Activated CD4-positive, alpha-beta T cell treated with anti-CD3 and anti-CD28 coated beads, Interleukin-2, amount 10 ng/mL, durations not matched to agents 7 days and 5 days (primary cell): ENCODE data around the gene CFP. TPM values are rescaled to one million over a fixed set of nuclear protein-coding genes. Genes with fewer than 3 reads are reported as not detected.

Source experiments
- CTCF ChIA-PET: fragments of 350-600 bp; sonication (Branson Sonifier 250); formaldehyde crosslinking; loops from one replicate; lab custom pipeline; 2021; ENCODE audit warnings: antibody characterized with exemption; lab: Charles Lee
- POLR2A ChIA-PET: fragments of 350-600 bp; sonication (Branson Sonifier 250); formaldehyde crosslinking; loops from one replicate; lab custom pipeline; 2021; ENCODE audit warnings: antibody characterized with exemption; lab: Charles Lee
- DNase-seq: peaks from one replicate; pipeline ENCODE4 v3.0.0-alpha.2; 2020
- H3K27ac Mint-ChIP-seq: one replicate; pipeline ENCODE4 v1.8.0; 2021; ENCODE audit warnings: mild to moderate bottlenecking, moderate library complexity, mixed read lengths
- H3K27me3 Mint-ChIP-seq: one replicate; pipeline ENCODE4 v1.8.0; 2021; ENCODE audit warnings: mixed read lengths
- H3K36me3 Mint-ChIP-seq: one replicate; pipeline ENCODE4 v1.8.0; 2021; ENCODE audit warnings: low read depth, mixed read lengths
- H3K4me1 Mint-ChIP-seq: one replicate; pipeline ENCODE4 v1.8.0; 2021; ENCODE audit warnings: mixed read lengths
- H3K4me3 Mint-ChIP-seq: one replicate; pipeline ENCODE4 v1.8.0; 2021; ENCODE audit warnings: mild to moderate bottlenecking, moderate library complexity, mixed read lengths
- H3K9me3 Mint-ChIP-seq: one replicate; pipeline ENCODE4 v1.8.0; 2021; ENCODE audit warnings: mixed read lengths
- microRNA-seq: library from miRNA; unstranded; fragments of <30 nt; microRNA quantifications from one replicate; pipeline ENCODE4 v1.2.0, GENCODE V29; 2021; ENCODE audit warnings: borderline microRNAs expressed, borderline replicate concordance
- total RNA-seq, 2 experiments: library from RNA; stranded (reverse); gene quantifications; one replicate each; pipeline ENCODE4 v1.2.3, GENCODE V29; 2021

CFP gene
- total RNA-seq, 2 experiments from 2014 or later: 25.9 to 45.1 TPM

DNA sequence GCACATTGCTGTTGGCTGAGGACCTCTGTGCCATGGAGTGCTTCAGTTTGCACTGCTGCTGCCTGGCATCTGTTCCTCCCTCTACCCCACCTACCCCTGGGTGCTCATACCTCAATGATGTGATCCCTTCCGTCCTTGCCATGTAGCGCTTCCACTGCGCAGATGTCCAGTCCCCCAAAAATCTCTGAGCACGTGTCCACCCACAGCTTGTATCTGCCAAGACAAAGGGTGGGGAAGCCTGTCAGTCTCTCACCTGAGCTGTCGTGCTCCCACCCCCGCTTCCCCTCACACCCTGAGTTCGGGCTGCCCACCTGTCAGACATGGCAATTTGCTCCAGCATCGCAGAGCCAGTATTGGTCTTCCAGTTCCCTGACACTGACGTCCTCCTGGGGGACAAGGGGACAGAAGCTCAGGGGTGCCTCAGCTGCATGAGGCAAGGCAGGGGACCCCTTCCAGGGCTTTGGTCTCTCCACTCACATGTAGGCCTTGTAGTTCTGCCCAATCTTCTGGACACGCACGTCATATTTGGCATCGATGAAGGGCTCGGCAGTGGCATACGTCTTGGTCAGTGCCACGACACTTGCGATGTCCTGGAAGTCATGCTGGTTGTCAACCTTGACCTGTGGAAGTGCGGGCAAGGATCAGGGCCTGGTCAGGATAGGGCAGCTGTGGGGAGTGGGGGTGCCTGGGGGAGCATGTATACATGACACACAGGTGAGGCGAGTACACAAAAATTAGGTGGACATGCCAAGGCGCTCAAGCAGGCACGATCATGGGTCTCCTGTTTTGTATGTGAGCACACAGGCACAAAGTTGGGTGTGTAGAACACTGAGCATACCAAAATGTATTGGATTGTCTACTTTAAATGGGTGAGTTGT is 53.5 kb downstream of the CFP start:
- no peak for DNase-seq
- no peaks in the 10 kb centered on the region for H3K27me3 Mint-ChIP-seq
- H3K36me3 Mint-ChIP-seq: peaks cover 12% of the 10 kb centered on the region
- no peak overlapping the region for H3K27ac Mint-ChIP-seq
- no peak overlapping the region for H3K4me3 Mint-ChIP-seq
- peaks cover 30% of the 10 kb centered on the region for H3K4me1 Mint-ChIP-seq
- ChIA-PET POLR2A (no interaction called here), CTCF (interaction anchor here (0.6 kb wide), 1 partner anchor 718 kb away, joined by 3 read pairs; no protein-coding TSS in a partner anchor)
- H3K9me3 Mint-ChIP-seq: no peaks in the 10 kb centered on the region

DNA sequence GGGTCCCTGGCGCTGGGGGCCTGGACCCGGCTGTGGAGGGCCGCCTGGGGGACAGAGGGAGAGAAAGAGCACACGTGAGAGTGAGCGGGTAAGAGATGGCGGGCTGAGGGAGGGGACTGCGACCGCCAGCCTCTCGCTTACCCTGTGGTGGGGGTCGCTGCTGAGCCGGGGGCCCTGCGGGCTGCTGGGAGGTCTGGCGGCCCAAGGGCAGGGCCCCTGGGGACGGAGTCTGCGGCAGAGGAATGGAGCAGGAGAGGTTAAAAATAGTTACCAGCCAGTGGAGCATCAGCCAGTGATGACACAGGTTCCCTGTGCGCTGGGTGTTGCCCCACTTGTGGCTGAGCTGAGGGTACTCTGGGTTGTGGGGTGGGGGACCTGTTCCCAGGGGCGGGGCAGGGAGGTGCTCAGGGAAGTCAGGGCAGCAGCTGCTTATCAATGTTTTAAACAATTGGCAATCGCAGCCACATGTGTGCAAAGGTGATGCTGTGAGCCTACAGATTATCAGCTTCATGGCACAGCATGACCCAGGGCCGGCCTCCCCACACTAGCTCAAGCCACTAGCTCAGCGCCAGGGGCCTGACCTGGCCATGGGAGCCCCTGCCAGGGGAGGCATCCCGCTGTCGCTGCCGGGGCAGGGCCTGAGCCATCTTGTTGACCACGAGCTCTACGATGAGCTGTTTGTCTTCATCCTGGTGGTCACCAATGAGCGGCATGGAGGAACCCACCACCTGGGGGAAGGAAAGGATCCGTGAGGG is 55.0 kb downstream of the CFP start:
- no peak overlapping the region for H3K4me3 Mint-ChIP-seq
- ChIA-PET CTCF (no interaction called here), POLR2A (no interaction called here)
- DNase-seq: no peak
- H3K9me3 Mint-ChIP-seq: no peaks in the 10 kb centered on the region
- peaks cover 29% of the 10 kb centered on the region for H3K4me1 Mint-ChIP-seq
- no peaks in the 10 kb centered on the region for H3K27me3 Mint-ChIP-seq
- H3K36me3 Mint-ChIP-seq: peaks cover 24% of the 10 kb centered on the region
- H3K27ac Mint-ChIP-seq: peak overlapping the region; percentile 31

DNA sequence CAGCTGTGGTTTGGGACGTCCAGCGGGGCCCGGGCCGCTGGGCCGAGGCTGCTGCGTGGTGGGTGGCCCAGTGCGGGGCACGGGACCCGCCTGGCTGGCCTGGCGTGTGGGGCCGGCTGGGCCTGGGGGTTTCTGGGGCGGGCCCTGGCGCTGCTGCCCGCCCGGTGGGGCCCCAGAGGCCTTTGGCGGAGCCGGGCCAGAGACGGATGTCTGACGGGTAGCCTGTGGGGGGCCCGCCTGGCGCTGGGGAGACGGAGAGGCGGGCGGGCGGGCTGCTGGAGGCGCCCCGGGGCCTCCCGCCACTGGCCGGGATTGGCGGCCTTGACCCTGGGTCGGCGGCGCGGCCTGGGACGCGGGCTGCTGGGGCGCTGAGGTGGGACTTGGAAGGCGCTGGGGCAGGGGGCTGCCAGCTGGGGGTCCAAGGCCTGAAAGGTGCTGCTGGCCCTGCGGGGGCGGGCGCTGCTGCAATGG is 55.6 kb downstream of the CFP start:
- POLR2A ChIA-PET: no interaction called here
- no peaks in the 10 kb centered on the region for H3K27me3 Mint-ChIP-seq
- no peaks in the 10 kb centered on the region for H3K9me3 Mint-ChIP-seq
- peaks cover 30% of the 10 kb centered on the region for H3K36me3 Mint-ChIP-seq
- no peak overlapping the region for H3K27ac Mint-ChIP-seq
- no peak overlapping the region for H3K4me3 Mint-ChIP-seq
- CTCF ChIA-PET: no interaction called here
- peaks cover 24% of the 10 kb centered on the region for H3K4me1 Mint-ChIP-seq
- no peak for DNase-seq

DNA sequence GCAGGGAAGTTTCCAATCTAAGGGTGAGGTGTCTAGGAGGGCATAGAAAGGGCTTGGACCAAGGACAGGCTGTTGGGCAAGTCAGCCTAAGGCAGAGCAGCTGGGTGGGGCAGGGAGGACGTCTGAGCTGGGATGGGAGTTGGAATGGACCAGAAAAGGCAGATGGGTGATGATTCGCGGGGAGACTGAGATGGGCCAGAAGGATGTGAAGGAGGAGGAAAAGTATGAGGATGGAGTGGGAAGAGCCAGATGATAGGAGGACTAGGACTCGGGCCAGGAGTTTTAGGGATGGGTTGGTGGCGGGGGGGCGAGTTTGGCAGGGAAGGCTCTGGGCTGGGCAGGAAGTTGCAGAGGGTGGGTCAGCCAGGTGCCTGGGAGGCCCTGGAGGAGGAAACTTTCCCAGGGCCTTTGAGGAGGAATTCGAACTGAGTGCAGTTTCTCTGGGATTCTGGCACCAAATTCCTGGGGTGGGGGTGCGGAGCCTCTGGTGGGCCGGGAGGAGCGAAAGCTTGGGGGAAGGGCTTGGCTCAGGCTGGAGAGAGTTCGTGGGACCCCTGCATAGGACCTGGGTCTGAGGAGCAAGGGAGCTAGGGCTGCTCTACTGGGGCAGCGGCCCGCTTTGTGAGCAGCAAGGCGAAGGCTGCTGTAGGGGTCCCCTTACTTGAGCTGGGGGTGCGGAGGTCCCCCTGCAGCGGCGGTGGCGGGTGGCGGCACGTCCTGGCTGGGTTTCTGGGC is 56.2 kb downstream of the CFP start:
- no peaks in the 10 kb centered on the region for H3K27me3 Mint-ChIP-seq
- POLR2A ChIA-PET: no interaction called here

More for the DNA sequence above, 56.2 kb downstream of the CFP start:
- CTCF ChIA-PET: no interaction called here
- Mint-ChIP-seq H3K4me3 (peak overlapping the region; percentile 22), H3K36me3 (peaks cover 34% of the 10 kb centered on the region), H3K9me3 (no peaks in the 10 kb centered on the region), H3K27ac (no peak overlapping the region), H3K4me1 (peaks cover 23% of the 10 kb centered on the region)
- no peak for DNase-seq

Small RNA genes within 50 kb of the gene (microRNA-seq; reads per million reads assigned to microRNA genes)
- not detected for gene MIR4769

Other genes starting within 250 kb of the CFP start
- 10 to 100 TPM; 12.2 to 13.3 TPM for gene ZNF41, start 146.7 kb downstream of the CFP start, total RNA-seq
- 10 to 100 TPM; 76.9 to 82.0 TPM for gene ARAF, start 68.7 kb downstream of the CFP start, total RNA-seq
- gene TIMP1, start 47.5 kb downstream of the CFP start, total RNA-seq: 10 to 100 TPM; 81.7 to 97.1 TPM
- gene SYN1, start 10.1 kb downstream of the CFP start, total RNA-seq: under 1 TPM; 0.35 TPM
- 10 to 100 TPM; 56.4 to 61.1 TPM for gene ELK1, start 20.6 kb upstream of the CFP start, total RNA-seq
- gene UXT, start 29.2 kb upstream of the CFP start, total RNA-seq: 100 to 1,000 TPM; 181 to 187 TPM
- gene ZNF81, start 207.0 kb upstream of the CFP start, total RNA-seq: 1 to 10 TPM; 8.6 to 9.4 TPM